ENCODE data around the gene TRNT1.

DNA sequence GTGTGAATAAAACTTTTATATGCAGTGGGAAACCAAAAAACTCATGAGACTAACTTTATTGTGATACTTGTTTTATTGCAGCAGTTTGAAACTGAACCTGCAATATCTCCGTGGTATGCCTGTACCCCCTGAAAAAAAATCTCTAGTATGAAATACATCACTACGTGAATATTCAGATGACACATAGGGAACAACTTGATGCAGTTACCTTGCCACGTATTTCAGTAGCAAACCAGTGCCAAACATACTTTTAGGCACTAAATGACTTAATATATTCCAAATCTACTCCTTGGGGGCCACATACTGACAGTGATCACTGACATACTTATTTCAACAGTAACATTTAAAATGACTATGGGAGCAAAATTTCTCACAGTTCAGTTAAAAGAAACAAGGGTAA is 38.9 kb downstream of the TRNT1 start:
- TF ChIP-seq CTCF (IDR thresholded peaks at IDR 0.05; ENCODE audit: low read depth, low read length, poor library complexity, severe bottlenecking) (no peak), EZH2phosphoT487 (IDR thresholded peaks at IDR 0.05; ENCODE audit: borderline replicate concordance, low read length) (no peak)
